ENCODE measurements around the gene JUN. TPM values are rescaled to one million over a fixed set of nuclear protein-coding genes. Genes with fewer than 3 reads are reported as not detected.

JUN gene
- total RNA-seq, 1 donor from 2014 or later: 90.0 TPM

DNA sequence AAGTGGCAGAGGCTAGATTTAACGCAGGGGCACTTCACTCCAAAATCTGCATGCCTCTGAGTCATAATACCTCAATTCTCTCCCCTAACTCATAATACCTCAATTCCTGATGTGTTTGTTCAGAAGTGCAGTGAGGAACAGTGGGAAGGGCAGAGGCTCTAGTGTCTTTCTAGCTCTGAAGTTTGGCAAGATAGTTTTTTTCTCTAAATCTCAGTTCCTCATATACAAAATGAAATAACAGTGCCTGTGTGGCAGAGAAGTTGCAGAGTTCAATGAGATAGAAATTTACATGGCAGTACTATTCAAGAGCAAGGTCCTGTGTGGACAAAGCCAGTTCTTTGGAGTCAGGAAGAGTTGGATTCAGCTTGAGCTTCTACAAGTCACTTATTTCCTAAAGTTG, 9.8 kb downstream of the JUN start:
- Histone ChIP-seq H3K36me3 (ENCODE audit: control insufficient read depth, insufficient read depth, low read length) (no peaks in the 10 kb centered on the region), H3K27me3 (ENCODE audit: control insufficient read depth, insufficient read depth, low read length) (no peaks in the 10 kb centered on the region), H3K4me3 (ENCODE audit: low read depth, low read length) (no peak overlapping the region)
- DNase-seq (ENCODE audit: low read depth) (no peak), FAIRE-seq (no peak)
- TF ChIP-seq, protein P1, sequence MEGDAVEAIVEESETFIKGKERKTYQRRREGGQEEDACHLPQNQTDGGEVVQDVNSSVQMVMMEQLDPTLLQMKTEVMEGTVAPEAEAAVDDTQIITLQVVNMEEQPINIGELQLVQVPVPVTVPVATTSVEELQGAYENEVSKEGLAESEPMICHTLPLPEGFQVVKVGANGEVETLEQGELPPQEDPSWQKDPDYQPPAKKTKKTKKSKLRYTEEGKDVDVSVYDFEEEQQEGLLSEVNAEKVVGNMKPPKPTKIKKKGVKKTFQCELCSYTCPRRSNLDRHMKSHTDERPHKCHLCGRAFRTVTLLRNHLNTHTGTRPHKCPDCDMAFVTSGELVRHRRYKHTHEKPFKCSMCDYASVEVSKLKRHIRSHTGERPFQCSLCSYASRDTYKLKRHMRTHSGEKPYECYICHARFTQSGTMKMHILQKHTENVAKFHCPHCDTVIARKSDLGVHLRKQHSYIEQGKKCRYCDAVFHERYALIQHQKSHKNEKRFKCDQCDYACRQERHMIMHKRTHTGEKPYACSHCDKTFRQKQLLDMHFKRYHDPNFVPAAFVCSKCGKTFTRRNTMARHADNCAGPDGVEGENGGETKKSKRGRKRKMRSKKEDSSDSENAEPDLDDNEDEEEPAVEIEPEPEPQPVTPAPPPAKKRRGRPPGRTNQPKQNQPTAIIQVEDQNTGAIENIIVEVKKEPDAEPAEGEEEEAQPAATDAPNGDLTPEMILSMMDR (IDR thresholded peaks at IDR 0.05; ENCODE audit: insufficient read depth, low read length, severe bottlenecking): no peak

DNA sequence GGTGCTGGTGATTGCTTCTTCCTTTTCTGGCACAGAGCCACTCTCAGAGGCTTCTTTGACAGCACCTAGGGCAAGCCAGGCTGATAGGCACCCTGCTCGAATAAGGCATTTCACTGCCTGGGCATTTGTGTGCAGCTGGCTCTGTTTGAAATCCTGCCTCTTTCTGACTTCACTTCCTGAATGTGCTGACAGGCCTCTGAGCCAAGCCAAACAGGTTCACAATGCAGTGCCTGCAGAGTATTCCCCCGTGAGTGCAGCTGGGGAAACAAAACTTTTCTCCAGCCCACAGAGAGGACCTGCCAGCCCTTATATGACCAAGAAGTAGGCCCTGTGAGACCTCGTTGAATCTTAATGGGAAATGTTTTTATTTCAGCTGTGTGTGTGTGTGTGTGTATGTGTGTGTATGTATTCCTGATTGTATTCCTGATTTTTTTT, 10.4 kb downstream of the JUN start:
- no peaks in the 10 kb centered on the region for H3K36me3 ChIP-seq (ENCODE audit: control insufficient read depth, insufficient read depth, low read length)
- DNase-seq (ENCODE audit: low read depth): peak; percentile 65
- no peaks in the 10 kb centered on the region for H3K27me3 ChIP-seq (ENCODE audit: control insufficient read depth, insufficient read depth, low read length)
- H3K4me3 ChIP-seq (ENCODE audit: low read depth, low read length): no peak overlapping the region
- FAIRE-seq: no peak
- TF ChIP-seq, protein P1 (IDR thresholded peaks at IDR 0.05; ENCODE audit: insufficient read depth, low read length, severe bottlenecking): no peak

DNA sequence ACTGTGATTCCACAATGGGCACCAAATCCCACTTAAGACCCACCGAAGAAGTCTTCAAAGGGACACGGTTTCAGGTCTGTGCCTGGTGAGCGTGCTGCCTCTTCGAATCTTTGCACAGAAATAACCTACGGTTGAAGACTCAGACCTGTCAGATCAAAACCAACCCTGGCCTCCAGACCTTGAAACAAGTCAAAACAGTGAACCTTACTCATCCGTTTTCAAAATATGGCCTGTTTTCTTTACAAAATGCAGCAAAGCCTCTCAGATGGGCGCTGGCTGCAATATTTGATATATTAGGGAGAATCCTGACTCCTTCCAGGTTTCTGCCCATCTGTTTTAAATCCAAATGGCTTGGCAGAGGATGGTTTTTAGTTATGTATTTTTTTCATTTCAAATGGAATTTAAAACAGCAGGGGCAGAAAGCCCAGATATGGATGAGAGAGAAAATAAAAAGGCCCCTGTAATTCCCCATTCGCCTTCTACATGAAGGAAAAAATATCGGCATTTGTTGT, 14.0 kb downstream of the JUN start:
- Histone ChIP-seq H3K4me3 (ENCODE audit: low read depth, low read length) (no peak overlapping the region), H3K27me3 (ENCODE audit: control insufficient read depth, insufficient read depth, low read length) (no peaks in the 10 kb centered on the region), H3K36me3 (ENCODE audit: control insufficient read depth, insufficient read depth, low read length) (no peaks in the 10 kb centered on the region)
- no peak for FAIRE-seq
- peak; percentile 68 for DNase-seq (ENCODE audit: low read depth)
- TF ChIP-seq, protein P1 (IDR thresholded peaks at IDR 0.05; ENCODE audit: insufficient read depth, low read length, severe bottlenecking): no peak

DNA sequence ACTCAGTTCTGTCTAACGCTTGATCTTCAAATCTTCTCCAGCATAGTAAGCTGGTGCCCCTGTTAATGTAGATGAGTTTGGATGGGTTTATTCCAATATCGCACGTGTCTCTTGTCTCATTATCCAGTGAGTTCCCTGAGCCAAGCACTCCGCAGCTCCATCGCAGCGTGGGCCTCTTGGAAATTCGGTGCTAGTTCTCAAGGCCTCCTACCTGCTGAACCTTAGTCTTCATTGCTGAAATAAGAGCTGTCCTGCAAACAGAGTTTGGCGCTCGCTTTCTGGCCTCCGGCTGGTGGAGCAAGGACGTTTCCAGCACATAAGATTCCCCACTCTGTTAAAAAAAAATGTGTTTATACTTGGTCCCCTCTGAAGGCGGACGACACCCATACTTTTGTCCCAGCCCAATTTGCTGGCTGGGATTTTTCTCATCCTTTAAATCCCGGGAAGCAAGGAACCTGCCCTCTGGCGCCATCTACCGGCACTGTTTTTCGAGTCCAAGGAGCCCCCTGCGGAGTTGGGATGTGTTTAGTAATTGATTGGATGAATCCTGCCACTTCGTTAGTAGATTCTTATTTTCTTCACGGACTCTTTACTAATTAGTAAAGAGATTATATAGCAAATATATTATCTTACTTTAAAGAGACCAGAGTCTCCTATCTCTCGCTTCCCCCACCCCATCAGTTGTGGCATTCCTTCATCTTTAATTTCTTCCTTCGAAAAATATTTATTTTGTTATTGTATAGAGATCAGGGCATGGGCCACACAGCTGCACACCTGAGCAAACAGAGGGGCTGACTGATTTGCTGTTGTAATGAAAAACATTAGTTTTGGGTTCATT, 14.7 kb downstream of the JUN start:
- FAIRE-seq (no peak), DNase-seq (ENCODE audit: low read depth) (peak; percentile 56)
- no peaks in the 10 kb centered on the region for H3K36me3 ChIP-seq (ENCODE audit: control insufficient read depth, insufficient read depth, low read length)
- TF ChIP-seq, protein P1 (IDR thresholded peaks at IDR 0.05; ENCODE audit: insufficient read depth, low read length, severe bottlenecking): peak; percentile 69
- no peaks in the 10 kb centered on the region for H3K27me3 ChIP-seq (ENCODE audit: control insufficient read depth, insufficient read depth, low read length)
- no peak overlapping the region for H3K4me3 ChIP-seq (ENCODE audit: low read depth, low read length)

DNA sequence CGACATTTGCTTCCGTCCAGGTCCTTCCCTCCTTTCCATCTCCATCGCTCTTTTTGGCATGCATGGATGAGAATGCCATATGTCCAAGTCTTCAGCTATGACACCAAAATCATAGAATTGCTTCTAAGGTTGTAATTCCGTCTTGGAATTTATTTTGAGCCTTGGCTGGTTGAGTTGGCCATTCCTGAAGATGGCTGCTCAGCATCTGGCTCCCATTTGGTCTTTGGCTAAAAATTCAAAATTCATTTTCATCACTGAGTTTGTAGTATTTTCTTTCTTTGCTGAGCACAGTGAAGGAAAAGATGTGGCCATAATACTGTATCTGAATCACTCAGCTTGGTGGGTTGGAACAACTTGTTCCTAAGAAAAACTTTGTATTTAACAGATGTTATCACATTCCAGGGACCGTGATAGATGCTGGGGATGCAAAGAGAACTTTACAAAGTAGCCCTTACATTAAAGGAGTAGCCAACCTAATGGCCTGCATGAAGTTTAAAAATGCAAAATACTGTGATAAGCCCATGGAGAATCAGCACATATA, 15.6 kb downstream of the JUN start:
- no peaks in the 10 kb centered on the region for H3K27me3 ChIP-seq (ENCODE audit: control insufficient read depth, insufficient read depth, low read length)
- H3K36me3 ChIP-seq (ENCODE audit: control insufficient read depth, insufficient read depth, low read length): no peaks in the 10 kb centered on the region
- no peak overlapping the region for H3K4me3 ChIP-seq (ENCODE audit: low read depth, low read length)
- no peak for DNase-seq (ENCODE audit: low read depth)
- TF ChIP-seq, protein P1 (IDR thresholded peaks at IDR 0.05; ENCODE audit: insufficient read depth, low read length, severe bottlenecking): no peak
- FAIRE-seq: no peak

Measured in bronchial epithelial cell (primary cell).